Thyroid gland (tissue), 4 donors: ENCODE data around the gene TAS1R3. TPM values are rescaled to one million over a fixed set of nuclear protein-coding genes. Genes with fewer than 3 reads are reported as not detected.
A peak's percentile ranks its signal among the peaks of the same experiment; 100 is the strongest.

ENCODE experiments used
- DNase-seq, 2 donors: peaks; one replicate each; pipeline ENCODE4 v3.0.0-alpha.2; 2019
- H3K27ac ChIP-seq, 3 donors: fragments of 200-600 bp; sonication (generic); 1 replicate in 2 of 3; 2 replicates in 1 of 3; pipeline ENCODE4 v1.5.1; 2016 to 2019; ENCODE audit warnings: mild to moderate bottlenecking in 1 of 3, moderate library complexity in 1 of 3
- H3K27me3 ChIP-seq: fragments of 200-600 bp; sonication (generic); one replicate; pipeline ENCODE4 v1.5.1; 2019
- H3K36me3 ChIP-seq, 2 donors: fragments of 200-600 bp; sonication (generic); one replicate each; pipeline ENCODE4 v1.5.1; 2016 to 2019
- H3K4me1 ChIP-seq, 2 donors: fragments of 200-600 bp; sonication (generic); one replicate each; pipeline ENCODE4 v1.5.1; 2017 to 2019
- H3K4me3 ChIP-seq, 3 donors: fragments of 200-600 bp; sonication (generic); replicated peaks in 1 of 3; 1 replicate in 2 of 3; 2 replicates in 1 of 3; pipeline ENCODE4 v1.5.1; 2016; ENCODE audit warnings: mild to moderate bottlenecking in 1 of 3
- H3K9me3 ChIP-seq: fragments of 200-600 bp; sonication (generic); one replicate; pipeline ENCODE4 v1.5.1; 2017
- POLR2A ChIP-seq, 2 donors: fragments of 450-650 bp; IDR thresholded peaks; one replicate each; pipeline ENCODE4 v1.6.1; 2017; ENCODE audit warnings: antibody characterized with exemption in 2 of 2, mild to moderate bottlenecking in 2 of 2, moderate library complexity in 1 of 2
- WGBS, 2 donors: methylation state at CpG; one replicate each; pipeline ENCODE4 v1.1.5; 2017; 5-methylcytosine and 5-hydroxymethylcytosine counted together
- intact Hi-C: fragments of 100-400 bp; cut with DNase I; formaldehyde crosslinking; loops from one replicate; pipeline ENCODE4 v1.15.1; 2023
- total RNA-seq, 4 donors: library from RNA; depleted of rRNA; stranded (reverse); fragments of >200 nt; gene quantifications; one replicate each; pipeline ENCODE4 v1.2.3, GENCODE V29; 2016
- TF ChIP-seq, protein P1 (sequence below), 6 experiments: fragments of 200-600 bp in 3 of 6; fragments of 450-650 bp in 3 of 6; sonication (generic) in 3 of 6; IDR thresholded peaks; one replicate each; pipeline ENCODE4 v1.5.1; 2016 to 2019; ENCODE audit warnings: antibody characterized with exemption in 6 of 6, mild to moderate bottlenecking in 2 of 6, inconsistent platforms in 1 of 6, moderate library complexity in 1 of 6

TAS1R3 gene
- total RNA-seq, 4 donors from 2014 or later = 0.11 to 1.4 (median 0.68) TPM

DNA sequence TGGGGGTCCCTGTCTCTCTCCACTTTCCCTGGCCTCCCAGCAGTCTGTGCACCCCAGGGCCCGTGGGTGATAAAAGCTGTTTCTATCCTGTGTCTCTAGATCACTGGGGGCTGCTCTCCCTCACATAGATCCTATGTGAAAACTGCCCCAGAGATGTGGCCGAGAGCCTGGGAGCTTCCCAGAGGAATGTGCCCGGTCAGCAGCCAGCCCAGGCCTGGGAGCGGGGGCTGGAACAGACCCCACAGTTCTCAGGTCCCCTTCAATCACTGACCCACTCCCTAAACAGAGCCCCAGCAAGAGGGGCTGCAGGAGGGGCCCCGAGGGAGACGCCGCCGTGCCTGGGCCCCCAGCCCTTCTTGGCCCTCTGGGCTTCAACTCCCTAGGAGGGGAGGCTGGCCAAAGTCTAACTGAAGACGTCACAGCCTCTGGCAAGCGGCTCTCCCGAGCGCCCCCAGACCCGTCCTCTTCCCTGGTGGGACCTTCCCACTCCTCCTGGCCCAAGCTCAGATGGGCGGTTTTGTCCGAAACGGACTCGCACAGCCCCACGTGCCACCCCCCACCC lies 26.9 kb downstream of the TAS1R3 start:
- 9 to 26% methylated on average over 10 to 12 of the region's 18 CpGs for WGBS, 2 donors
- TF ChIP-seq POLR2A (IDR thresholded peaks at IDR 0.05) = no peak
- TF ChIP-seq, protein P1, sequence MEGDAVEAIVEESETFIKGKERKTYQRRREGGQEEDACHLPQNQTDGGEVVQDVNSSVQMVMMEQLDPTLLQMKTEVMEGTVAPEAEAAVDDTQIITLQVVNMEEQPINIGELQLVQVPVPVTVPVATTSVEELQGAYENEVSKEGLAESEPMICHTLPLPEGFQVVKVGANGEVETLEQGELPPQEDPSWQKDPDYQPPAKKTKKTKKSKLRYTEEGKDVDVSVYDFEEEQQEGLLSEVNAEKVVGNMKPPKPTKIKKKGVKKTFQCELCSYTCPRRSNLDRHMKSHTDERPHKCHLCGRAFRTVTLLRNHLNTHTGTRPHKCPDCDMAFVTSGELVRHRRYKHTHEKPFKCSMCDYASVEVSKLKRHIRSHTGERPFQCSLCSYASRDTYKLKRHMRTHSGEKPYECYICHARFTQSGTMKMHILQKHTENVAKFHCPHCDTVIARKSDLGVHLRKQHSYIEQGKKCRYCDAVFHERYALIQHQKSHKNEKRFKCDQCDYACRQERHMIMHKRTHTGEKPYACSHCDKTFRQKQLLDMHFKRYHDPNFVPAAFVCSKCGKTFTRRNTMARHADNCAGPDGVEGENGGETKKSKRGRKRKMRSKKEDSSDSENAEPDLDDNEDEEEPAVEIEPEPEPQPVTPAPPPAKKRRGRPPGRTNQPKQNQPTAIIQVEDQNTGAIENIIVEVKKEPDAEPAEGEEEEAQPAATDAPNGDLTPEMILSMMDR (IDR thresholded peaks at IDR 0.05) = no peak
- peaks cover 0 to 4% of the 10 kb centered on the region in 2 donors for H3K36me3 ChIP-seq
- peaks cover 43 to 84% of the 10 kb centered on the region in 2 donors for H3K4me1 ChIP-seq
- peak overlapping the region in 1 of 3 donors; percentile 28 for H3K4me3 ChIP-seq
- H3K27ac ChIP-seq = peak overlapping the region; percentile 49 to 87 (median 86)
- DNase-seq = no peak
- H3K9me3 ChIP-seq = no peaks in the 10 kb centered on the region
- intact Hi-C loops = loop anchor here (5.0 kb wide), 1 partner anchor 41 kb away; no protein-coding TSS in a partner anchor
- H3K27me3 ChIP-seq = no peaks in the 10 kb centered on the region

DNA sequence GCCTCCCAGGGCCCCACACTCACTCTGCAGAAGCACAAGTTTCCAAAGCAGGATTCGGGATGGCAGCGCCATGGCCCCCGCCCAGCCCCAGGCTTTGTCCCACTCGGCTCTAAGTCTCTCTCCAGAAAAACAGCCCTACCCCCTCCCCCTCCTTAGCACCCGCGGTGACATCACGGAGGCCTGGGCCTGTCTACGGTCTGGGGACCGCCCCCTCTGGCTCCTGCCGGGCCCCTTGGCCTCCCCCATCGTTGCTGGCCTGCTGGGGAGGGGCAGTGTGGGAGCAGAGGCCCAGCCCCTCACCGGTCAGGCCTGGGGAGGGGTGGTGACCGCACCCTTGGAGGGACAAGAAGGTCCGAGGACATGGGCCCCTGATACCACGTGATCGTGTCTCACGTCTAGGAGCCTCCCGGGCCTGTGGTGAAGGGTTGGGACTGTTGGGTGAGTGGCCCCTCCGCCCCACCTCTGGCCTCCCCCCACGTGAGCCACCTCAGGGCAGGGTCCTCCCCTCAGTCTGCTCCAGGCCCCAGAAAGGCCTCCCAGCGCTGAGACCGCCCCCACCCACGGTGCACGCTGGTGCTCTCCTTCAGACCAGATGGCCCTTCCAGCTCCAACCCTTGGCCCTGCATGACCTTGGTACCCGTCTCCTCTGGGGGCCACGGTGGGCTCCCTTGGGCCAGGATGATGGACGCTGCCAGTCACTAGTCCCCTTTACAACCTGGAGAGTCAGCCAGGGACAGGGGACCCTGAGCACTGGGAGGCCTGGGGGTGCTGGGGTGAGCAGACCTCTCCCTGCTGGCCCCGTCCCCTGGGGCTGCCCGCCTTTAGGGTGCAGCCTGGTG lies 27.6 kb downstream of the TAS1R3 start, which contains the start of gene MXRA8:
TSS of gene MXRA8 (minus strand) at position 123 of the 839 bp plus-strand sequence. CDS start at position 72, 51 bp downstream.
- intact Hi-C loops = loop anchor here (5.0 kb wide), 1 partner anchor 41 kb away; no protein-coding TSS in a partner anchor
- H3K9me3 ChIP-seq = no peaks in the 10 kb centered on the region
- TF ChIP-seq, protein P1 (IDR thresholded peaks at IDR 0.05) = no peak

DNA sequence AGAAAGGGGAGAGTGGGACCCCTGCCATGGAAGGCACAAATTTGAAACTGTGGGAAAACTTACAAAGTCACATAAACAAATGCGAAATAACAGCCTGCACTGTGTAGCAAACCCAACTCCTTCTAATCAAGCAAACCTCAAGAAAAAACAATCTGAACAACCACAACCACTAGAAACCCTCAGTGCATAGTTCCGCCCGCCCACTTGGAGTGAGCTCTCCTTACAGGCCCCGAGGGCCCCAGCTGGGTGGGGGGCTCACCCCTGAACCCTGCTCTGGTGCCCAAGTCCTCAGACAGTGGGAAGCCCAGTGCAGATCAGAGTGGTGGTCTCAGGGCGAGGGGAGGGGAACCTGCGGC lies 28.2 kb downstream of the TAS1R3 start:
- Histone ChIP-seq H3K9me3 (no peaks in the 10 kb centered on the region), H3K36me3 (peaks cover 0 to 4% of the 10 kb centered on the region in 2 donors), H3K27me3 (no peaks in the 10 kb centered on the region), H3K4me3 (no peak overlapping the region), H3K27ac (peak overlapping the region; percentile 49 to 87 (median 86)), H3K4me1 (peaks cover 43 to 73% of the 10 kb centered on the region in 2 donors)
- intact Hi-C loops = loop anchor here (5.0 kb wide), 1 partner anchor 42 kb away; no protein-coding TSS in a partner anchor
- TF ChIP-seq, protein P1 (IDR thresholded peaks at IDR 0.05) = no peak
- no peak for TF ChIP-seq POLR2A (IDR thresholded peaks at IDR 0.05)
- DNase-seq = peak in 1 of 2 donors; percentile 44
- 15 to 42% methylated on average over 4 to 6 of the region's 6 CpGs for WGBS, 2 donors

More for the DNA sequence above, 27.6 kb downstream of the TAS1R3 start, which contains the start of gene MXRA8:
- DNase-seq = peak; percentile 61 to 65
- Histone ChIP-seq H3K36me3 (peaks cover 0 to 4% of the 10 kb centered on the region in 2 donors), H3K4me3 (peak within 1 kb of the TSS in 1 of 3 donors; percentile 28), H3K4me1 (peaks cover 43 to 78% of the 10 kb centered on the region in 2 donors), H3K27me3 (no peaks in the 10 kb centered on the region), H3K27ac (peak within 1 kb of the TSS; percentile 49 to 87 (median 86))
- WGBS, 2 donors = 21 to 24% methylated on average over 8 to 18 of the region's 29 CpGs

DNA sequence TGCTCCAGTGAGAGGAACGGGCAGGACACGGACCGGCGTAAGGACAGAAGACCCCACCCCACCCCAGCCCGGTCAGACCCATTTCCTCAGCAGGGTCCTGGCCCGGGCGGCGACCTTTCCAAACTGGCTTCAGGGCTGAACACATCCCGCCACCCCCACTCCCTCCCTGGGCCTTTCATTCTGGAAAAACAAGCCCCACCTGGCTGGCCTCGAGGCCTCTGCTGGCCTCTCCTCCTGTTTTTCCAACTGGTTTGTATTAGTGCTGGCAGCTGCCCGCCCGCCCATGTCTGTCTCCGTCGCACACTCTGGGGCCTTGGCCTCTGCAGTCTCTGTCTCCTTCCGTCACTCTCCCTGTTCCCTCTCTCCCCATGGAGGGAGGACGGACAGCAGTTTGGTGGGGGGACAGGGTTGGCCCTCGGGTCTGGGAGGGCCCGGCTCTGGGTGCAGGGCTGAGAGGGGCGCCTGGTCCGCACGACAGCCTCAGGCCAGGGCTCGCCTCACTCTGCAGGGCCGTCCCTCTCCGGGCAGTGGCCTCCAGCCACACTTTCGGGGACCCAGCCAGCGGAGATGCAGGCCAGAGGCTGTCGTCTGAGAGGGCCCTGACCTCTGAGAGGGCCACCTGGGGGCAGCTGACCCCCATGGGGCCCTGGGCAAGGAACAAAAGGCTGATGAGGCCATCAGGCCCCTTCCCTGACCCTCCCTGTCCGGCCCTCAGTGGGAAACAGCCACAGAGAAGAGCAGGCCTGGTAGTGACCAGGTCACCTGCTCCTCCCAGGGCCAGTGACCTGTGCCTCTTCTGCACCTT lies 28.8 kb downstream of the TAS1R3 start:
- DNase-seq = peak; percentile 65 to 70
- intact Hi-C loops = loop anchor here (5.0 kb wide), 1 partner anchor 43 kb away; no protein-coding TSS in a partner anchor
- Histone ChIP-seq H3K27me3 (no peaks in the 10 kb centered on the region), H3K4me3 (no peak overlapping the region), H3K9me3 (no peaks in the 10 kb centered on the region), H3K4me1 (peaks cover 43 to 67% of the 10 kb centered on the region in 2 donors), H3K27ac (peak overlapping the region; percentile 41 to 87 (median 86)), H3K36me3 (no peaks in the 10 kb centered on the region)
- TF ChIP-seq, protein P1 (IDR thresholded peaks at IDR 0.05) = no peak
- no peak for TF ChIP-seq POLR2A (IDR thresholded peaks at IDR 0.05)
- WGBS, 2 donors = 29 to 40% methylated on average over 9 to 14 of the region's 28 CpGs
